ENCODE data around the gene TSPAN32.
A peak's percentile ranks its signal among the peaks of the same experiment; 100 is the strongest.

Gene TSPAN32

GRCh38 chr11:2289350-2289749 is 12.5 kb upstream of the TSPAN32 start:
- DNase-seq (ENCODE audit: low spot score): no peak

GRCh38 chr11:2289859-2290258 is 12.0 kb upstream of the TSPAN32 start:
- no peak for DNase-seq (ENCODE audit: low spot score)

- DNase-seq (ENCODE audit: low spot score): no peak
Measured at GRCh38 chr11:2290351-2290841, 11.4 kb upstream of the TSPAN32 start.

- DNase-seq (ENCODE audit: low spot score): no peak
Measured at GRCh38 chr11:2293531-2293971, 8.3 kb upstream of the TSPAN32 start.

- DNase-seq (ENCODE audit: low spot score): no peak
Measured at GRCh38 chr11:2293984-2294925, 7.6 kb upstream of the TSPAN32 start.

GRCh38 chr11:2294926-2295290 is 6.9 kb upstream of the TSPAN32 start:
- no peak for DNase-seq (ENCODE audit: low spot score)

GRCh38 chr11:2295971-2296912 is 5.6 kb upstream of the TSPAN32 start:
- DNase-seq (ENCODE audit: low spot score): no peak

- DNase-seq (ENCODE audit: low spot score): no peak
Measured at GRCh38 chr11:2296913-2297622, 4.7 kb upstream of the TSPAN32 start.

GRCh38 chr11:2297623-2298030 is 4.2 kb upstream of the TSPAN32 start:
- no peak for DNase-seq (ENCODE audit: low spot score)

- no peak for DNase-seq (ENCODE audit: low spot score)
Measured at GRCh38 chr11:2298131-2298794, 3.5 kb upstream of the TSPAN32 start.

- peak; percentile 43 for DNase-seq (ENCODE audit: low spot score)
Measured at GRCh38 chr11:2298795-2299761, 2.7 kb upstream of the TSPAN32 start.

- DNase-seq (ENCODE audit: low spot score): no peak
Measured at GRCh38 chr11:2299773-2300172, 2.0 kb upstream of the TSPAN32 start.

GRCh38 chr11:2300290-2300935 is 1.4 kb upstream of the TSPAN32 start:
- DNase-seq (ENCODE audit: low spot score): no peak

GRCh38 chr11:2300936-2301630 is 730 bp upstream of the TSPAN32 start:
- DNase-seq (ENCODE audit: low spot score): no peak

- no peak for DNase-seq (ENCODE audit: low spot score)
Measured at GRCh38 chr11:2302306-2302895, 588 bp downstream of the TSPAN32 start.

- no peak for DNase-seq (ENCODE audit: low spot score)
Measured at GRCh38 chr11:2302896-2303626, 1.2 kb downstream of the TSPAN32 start.

GRCh38 chr11:2303627-2304505 is 2.1 kb downstream of the TSPAN32 start:
- DNase-seq (ENCODE audit: low spot score): no peak
